ENCODE results near the gene KCNIP4.

Gene KCNIP4

GRCh38 chr4:21177871-21178270 lies 770.7 kb downstream of the KCNIP4 start:
- in situ Hi-C loops (cut with MboI; ENCODE audit: low sequenced_read_pairs, unreplicated experiment) = no loop called here
- TF ChIP-seq CTCF (IDR thresholded peaks at IDR 0.05; ENCODE audit: borderline replicate concordance, control extremely low read depth, extremely low read depth, insufficient read depth, missing control alignments) = no peak
- no peak for DNase-seq (ENCODE audit: low spot score)

GRCh38 chr4:21177092-21177491 lies 771.5 kb downstream of the KCNIP4 start:
- no peak for DNase-seq (ENCODE audit: low spot score)
- TF ChIP-seq CTCF (IDR thresholded peaks at IDR 0.05; ENCODE audit: borderline replicate concordance, control extremely low read depth, extremely low read depth, insufficient read depth, missing control alignments) = no peak
- in situ Hi-C loops (cut with MboI; ENCODE audit: low sequenced_read_pairs, unreplicated experiment) = no loop called here

GRCh38 chr4:21167711-21168110 lies 780.9 kb downstream of the KCNIP4 start:
- in situ Hi-C loops (cut with MboI; ENCODE audit: low sequenced_read_pairs, unreplicated experiment) = no loop called here
- DNase-seq (ENCODE audit: low spot score) = no peak
- TF ChIP-seq CTCF (IDR thresholded peaks at IDR 0.05; ENCODE audit: borderline replicate concordance, control extremely low read depth, extremely low read depth, insufficient read depth, missing control alignments) = no peak

GRCh38 chr4:21155367-21155766 lies 793.2 kb downstream of the KCNIP4 start:
- no peak for TF ChIP-seq CTCF (IDR thresholded peaks at IDR 0.05; ENCODE audit: borderline replicate concordance, control extremely low read depth, extremely low read depth, insufficient read depth, missing control alignments)
- in situ Hi-C loops (cut with MboI; ENCODE audit: low sequenced_read_pairs, unreplicated experiment) = no loop called here
- DNase-seq (ENCODE audit: low spot score) = no peak

GRCh38 chr4:21139327-21139726 lies 809.2 kb downstream of the KCNIP4 start:
- no peak for TF ChIP-seq CTCF (IDR thresholded peaks at IDR 0.05; ENCODE audit: borderline replicate concordance, control extremely low read depth, extremely low read depth, insufficient read depth, missing control alignments)
- in situ Hi-C loops (cut with MboI; ENCODE audit: low sequenced_read_pairs, unreplicated experiment) = no loop called here
- DNase-seq (ENCODE audit: low spot score) = no peak

- no peak for DNase-seq (ENCODE audit: low spot score)
- TF ChIP-seq CTCF (IDR thresholded peaks at IDR 0.05; ENCODE audit: borderline replicate concordance, control extremely low read depth, extremely low read depth, insufficient read depth, missing control alignments) = no peak
- in situ Hi-C loops (cut with MboI; ENCODE audit: low sequenced_read_pairs, unreplicated experiment) = no loop called here
These were observed 812.4 kb downstream of the KCNIP4 start for GRCh38 chr4:21136051-21136630.
